Measurements from ENCODE around the gene RNF115. TPM values are rescaled to one million over a fixed set of nuclear protein-coding genes. Genes with fewer than 3 reads are reported as not detected.

The RNF115 gene
- total RNA-seq, 1 experiment from 2014 or later = 11.0 TPM

DNA sequence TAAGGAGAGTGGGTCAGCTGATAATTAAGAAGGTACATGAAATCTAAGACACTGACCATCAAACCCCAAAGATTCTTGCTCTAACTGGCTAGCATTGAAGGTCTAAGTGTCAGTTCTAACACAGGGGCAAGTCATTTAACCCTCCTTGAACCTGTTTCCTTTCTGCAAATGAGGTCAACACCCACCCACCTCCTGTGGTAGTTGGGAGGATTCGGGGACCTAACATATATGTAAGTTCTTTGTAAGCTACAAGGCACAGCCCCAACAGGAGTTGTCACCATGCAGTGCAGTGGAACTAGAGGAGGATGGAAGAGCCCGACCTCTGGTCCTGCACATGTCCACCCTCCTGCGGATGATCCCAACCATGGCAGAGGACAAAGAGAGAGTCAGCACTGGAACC is 23.9 kb upstream of the RNF115 start:
- Histone ChIP-seq H2BK12ac (ENCODE audit: insufficient read length, low read depth, low read length) (no peak overlapping the region), H3K27ac (ENCODE audit: insufficient read length, low read depth, low read length) (no peak overlapping the region), H3K23me2 (ENCODE audit: insufficient read length, low read depth, low read length, poor library complexity, severe bottlenecking) (peaks cover 3% of the 10 kb centered on the region), H3K56ac (ENCODE audit: insufficient read length, low read depth, low read length) (no peak overlapping the region), H2BK5ac (ENCODE audit: insufficient read length, low read length) (no peak overlapping the region), H3K27me3 (ENCODE audit: insufficient read depth, low read length) (no peaks in the 10 kb centered on the region), H3K9me3 (ENCODE audit: control insufficient read depth, low read depth, low read length) (no peaks in the 10 kb centered on the region), H3K79me1 (ENCODE audit: insufficient read depth, low read depth, low read length, poor library complexity, severe bottlenecking) (no peaks in the 10 kb centered on the region), H3K4me2 (ENCODE audit: insufficient read depth, insufficient read length, low read length) (no peak overlapping the region), H2BK120ac (ENCODE audit: low read depth, low read length, poor library complexity, severe bottlenecking) (no peak overlapping the region), H2AK5ac (ENCODE audit: insufficient read length, low read length) (no peak overlapping the region), H4K5ac (ENCODE audit: insufficient read length, low read depth, low read length) (no peak overlapping the region), H4K91ac (ENCODE audit: insufficient read length, low read depth, low read length) (no peak overlapping the region), H4K20me1 (ENCODE audit: control insufficient read depth, insufficient read depth, insufficient read length) (no peaks in the 10 kb centered on the region), H2AFZ (ENCODE audit: low read length) (no peak overlapping the region), H3K79me2 (ENCODE audit: insufficient read depth, low read length) (no peaks in the 10 kb centered on the region), H4K8ac (replicated peaks; ENCODE audit: insufficient read length, low read depth, low read length) (no peak overlapping the region), H2BK15ac (ENCODE audit: low read depth, low read length) (no peak overlapping the region), H3T11ph (ENCODE audit: low read length) (no peak overlapping the region), H3K4ac (ENCODE audit: low read depth, low read length) (no peak overlapping the region), H3K4me1 (ENCODE audit: insufficient read depth, low read length) (no peaks in the 10 kb centered on the region), H3K18ac (ENCODE audit: insufficient read length, low read depth, low read length) (no peak overlapping the region), H2BK20ac (ENCODE audit: low read depth, low read length, poor library complexity, severe bottlenecking) (no peak overlapping the region), H3K9ac (ENCODE audit: extremely low read depth, insufficient read length, low read length) (no peak overlapping the region), H3K14ac (ENCODE audit: insufficient read depth, low read length) (no peak overlapping the region), H3K23ac (ENCODE audit: insufficient read length, low read depth, low read length) (no peak overlapping the region)
- H3K36me3 Mint-ChIP-seq (ENCODE audit: insufficient read depth in 1 of 3, low read depth in 3 of 3) = peaks cover 22 to 44% (median 42%) of the 10 kb centered on the region in 3 experiments
- no peak overlapping the region for H3K4me3 Mint-ChIP-seq
- WGBS (ENCODE audit: extremely low coverage, insufficient read length, low lambda C conversion rate) = no CpG with 5 or more reads among the region's 3 CpGs
- DNase-seq = no peak
- H3K9me3 Mint-ChIP-seq = no peaks in the 10 kb centered on the region
- H3K4me1 Mint-ChIP-seq = peaks cover 6% of the 10 kb centered on the region in 2 experiments; a peak in 2 of 4 replicates
- no peak overlapping the region for H3K27ac Mint-ChIP-seq
- TF ChIP-seq, protein P1, sequence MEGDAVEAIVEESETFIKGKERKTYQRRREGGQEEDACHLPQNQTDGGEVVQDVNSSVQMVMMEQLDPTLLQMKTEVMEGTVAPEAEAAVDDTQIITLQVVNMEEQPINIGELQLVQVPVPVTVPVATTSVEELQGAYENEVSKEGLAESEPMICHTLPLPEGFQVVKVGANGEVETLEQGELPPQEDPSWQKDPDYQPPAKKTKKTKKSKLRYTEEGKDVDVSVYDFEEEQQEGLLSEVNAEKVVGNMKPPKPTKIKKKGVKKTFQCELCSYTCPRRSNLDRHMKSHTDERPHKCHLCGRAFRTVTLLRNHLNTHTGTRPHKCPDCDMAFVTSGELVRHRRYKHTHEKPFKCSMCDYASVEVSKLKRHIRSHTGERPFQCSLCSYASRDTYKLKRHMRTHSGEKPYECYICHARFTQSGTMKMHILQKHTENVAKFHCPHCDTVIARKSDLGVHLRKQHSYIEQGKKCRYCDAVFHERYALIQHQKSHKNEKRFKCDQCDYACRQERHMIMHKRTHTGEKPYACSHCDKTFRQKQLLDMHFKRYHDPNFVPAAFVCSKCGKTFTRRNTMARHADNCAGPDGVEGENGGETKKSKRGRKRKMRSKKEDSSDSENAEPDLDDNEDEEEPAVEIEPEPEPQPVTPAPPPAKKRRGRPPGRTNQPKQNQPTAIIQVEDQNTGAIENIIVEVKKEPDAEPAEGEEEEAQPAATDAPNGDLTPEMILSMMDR (conservative IDR thresholded peaks at IDR 0.05) = no peak
- no peaks in the 10 kb centered on the region; the same call in 1 of the 2 replicates for H3K27me3 Mint-ChIP-seq (ENCODE audit: low read depth)
